DMS 273 (cell line): Measurements from ENCODE around the gene PTPMT1.
"Not testable (repeated sequence)": the region's sequence is repeated elsewhere in the genome, so short reads cannot be mapped to it uniquely, and the experiment has no call there.

Experiments used
- DNase-seq: peaks from one replicate; lab custom pipeline; 2025; ENCODE audit not compliant: unreplicated experiment; lab: John Stamatoyannopoulos, UW

PTPMT1 gene

GRCh38 chr11:47565340-47566148, at the start of gene PTPMT1:
Gene PTPMT1 (plus strand): TSS chr11:47565599. CDS start chr11:47565623, 24 bp downstream.
- peak; percentile 80 for DNase-seq

- DNase-seq, result no peak
Measured at GRCh38 chr11:47516155-47516554, 49.2 kb upstream of the PTPMT1 start.

- no peak for DNase-seq
Measured at GRCh38 chr11:47516984-47517853, 48.2 kb upstream of the PTPMT1 start.

GRCh38 chr11:47518212-47518964, 47.0 kb upstream of the PTPMT1 start:
- DNase-seq, result peak; percentile 86

- DNase-seq, result peak; percentile 39
Measured at GRCh38 chr11:47523490-47524225, 41.7 kb upstream of the PTPMT1 start.

GRCh38 chr11:47524291-47524874, 41.0 kb upstream of the PTPMT1 start:
- peak; percentile 92 for DNase-seq

- DNase-seq, result not testable (repeated sequence)
Measured at GRCh38 chr11:47526032-47526431, 39.4 kb upstream of the PTPMT1 start.

- DNase-seq, result no peak
Measured at GRCh38 chr11:47527186-47527585, 38.2 kb upstream of the PTPMT1 start.

- DNase-seq, result no peak
Measured at GRCh38 chr11:47529951-47530350, 35.4 kb upstream of the PTPMT1 start.

GRCh38 chr11:47530721-47531120, 34.7 kb upstream of the PTPMT1 start:
- not testable (repeated sequence) for DNase-seq

GRCh38 chr11:47531666-47532065, 33.7 kb upstream of the PTPMT1 start:
- no peak for DNase-seq

- no peak for DNase-seq
Measured at GRCh38 chr11:47532597-47533213, 32.7 kb upstream of the PTPMT1 start.

GRCh38 chr11:47533690-47534151, 31.7 kb upstream of the PTPMT1 start:
- DNase-seq, result no peak

- no peak for DNase-seq
Measured at GRCh38 chr11:47534704-47535251, 30.6 kb upstream of the PTPMT1 start.

GRCh38 chr11:47536915-47537314, 28.5 kb upstream of the PTPMT1 start:
- no peak for DNase-seq

GRCh38 chr11:47538741-47539565, 26.4 kb upstream of the PTPMT1 start:
- DNase-seq, result no peak

- no peak for DNase-seq
Measured at GRCh38 chr11:47539681-47540039, 25.7 kb upstream of the PTPMT1 start.

GRCh38 chr11:47541070-47541469, 24.3 kb upstream of the PTPMT1 start:
- DNase-seq, result no peak

GRCh38 chr11:47545298-47545697, 20.1 kb upstream of the PTPMT1 start:
- DNase-seq, result no peak
